CD4-positive, alpha-beta T cell treated with Interleukin-10 for 1 hour (primary cell): ENCODE measurements around the gene MYOZ3.

ENCODE experiments used
- DNase-seq: peaks from one replicate; pipeline ENCODE4 v3.0.0-alpha.2; 2020

The MYOZ3 gene

GRCh38 chr5:150627731-150628545 lies 33.1 kb upstream of the MYOZ3 start:
- no peak for DNase-seq

DNA sequence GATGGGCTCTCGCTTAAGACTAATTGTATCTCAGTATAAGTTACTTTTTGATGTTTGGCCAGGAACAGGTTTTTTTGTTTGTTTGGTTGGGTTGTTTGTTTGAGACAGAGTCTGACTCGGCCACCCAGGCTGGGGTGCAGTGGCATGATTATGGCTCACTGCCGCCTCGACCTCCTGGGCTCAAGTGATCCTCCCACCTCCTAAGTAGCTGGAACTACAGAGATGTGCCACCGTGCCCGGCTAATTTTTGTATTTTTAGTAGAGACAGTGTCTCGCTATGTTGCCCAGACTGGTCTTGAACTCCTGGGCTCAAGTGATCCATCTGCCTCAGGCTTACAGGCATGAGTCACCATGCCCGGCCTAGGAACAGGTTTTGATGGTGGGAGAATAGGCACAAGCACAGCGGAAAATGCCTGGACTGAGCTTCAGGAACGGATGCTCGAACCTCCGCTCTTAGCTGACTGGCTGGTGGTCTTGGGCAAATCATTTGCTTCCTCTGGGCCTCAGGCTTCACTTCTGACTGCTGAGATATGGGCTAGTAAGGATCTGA lies 32.0 kb upstream of the MYOZ3 start:
- no peak for DNase-seq

DNA sequence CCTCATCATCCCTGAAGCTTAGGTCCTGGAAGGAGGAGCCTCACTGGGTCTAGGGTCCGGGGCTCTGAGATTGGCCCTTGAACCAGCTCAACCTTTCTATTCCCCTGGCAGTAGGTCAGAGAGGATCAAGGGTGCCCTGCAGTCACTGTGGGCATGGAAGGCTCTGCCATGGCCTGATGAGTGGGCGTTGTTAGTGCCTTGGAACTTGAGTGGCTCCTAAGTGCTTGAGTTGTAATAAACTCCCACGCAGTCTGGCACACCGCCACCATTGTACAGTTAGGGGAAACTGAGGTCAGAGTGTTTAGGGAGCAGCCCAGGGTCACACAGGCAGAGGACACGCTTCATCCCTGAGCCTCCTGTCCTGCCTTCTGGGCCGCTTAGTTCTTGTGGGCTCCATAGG lies 31.0 kb upstream of the MYOZ3 start:
- no peak for DNase-seq

GRCh38 chr5:150630461-150631325 lies 30.4 kb upstream of the MYOZ3 start:
- no peak for DNase-seq

GRCh38 chr5:150631326-150631701 lies 29.7 kb upstream of the MYOZ3 start:
- no peak for DNase-seq

DNA sequence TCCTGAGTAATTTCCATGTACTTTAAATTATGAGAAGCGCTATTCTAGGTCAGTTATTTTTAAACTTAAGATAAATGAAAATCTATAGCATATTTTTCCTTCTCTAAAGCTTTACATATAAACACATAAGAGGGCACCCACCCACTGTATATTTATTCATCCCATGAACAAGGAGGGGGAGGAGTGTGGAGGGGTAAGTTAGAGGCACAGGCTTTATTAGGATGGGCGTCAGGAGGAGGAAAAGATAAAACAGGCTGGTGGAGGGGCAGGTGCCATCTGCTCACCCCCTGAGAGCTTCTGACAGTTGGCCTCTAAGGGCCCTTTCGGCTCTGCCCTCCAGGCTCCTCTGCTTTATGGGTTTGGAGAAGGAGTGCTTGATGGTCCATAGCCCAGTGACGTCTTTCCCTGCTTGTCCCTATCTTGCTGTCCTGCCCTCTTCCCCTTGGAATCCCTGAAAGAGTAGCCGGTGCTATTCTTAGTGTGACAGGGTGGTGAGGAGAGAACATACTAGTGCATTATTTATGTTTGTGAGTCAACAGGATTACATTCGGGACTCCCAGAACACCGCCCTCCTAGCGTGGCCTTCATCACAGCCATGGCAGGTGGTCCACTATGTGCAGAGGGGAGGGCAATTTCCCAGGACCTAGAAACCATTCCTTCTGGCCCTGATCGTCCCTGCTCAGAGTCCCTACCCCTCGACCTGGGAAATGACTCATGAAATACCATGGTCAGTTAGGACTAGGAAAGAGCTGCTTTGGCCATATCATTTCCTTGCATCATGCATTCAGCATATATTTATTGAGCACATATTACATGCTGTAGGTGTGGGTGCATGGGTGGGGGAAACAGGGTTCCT lies 28.5 kb upstream of the MYOZ3 start:
- DNase-seq, result no peak

GRCh38 chr5:150633429-150633828 lies 27.6 kb upstream of the MYOZ3 start:
- no peak for DNase-seq

- DNase-seq, result no peak
Observed at GRCh38 chr5:150636391-150637244, 24.4 kb upstream of the MYOZ3 start.

- no peak for DNase-seq
Observed at GRCh38 chr5:150637245-150638052, 23.6 kb upstream of the MYOZ3 start.

DNA sequence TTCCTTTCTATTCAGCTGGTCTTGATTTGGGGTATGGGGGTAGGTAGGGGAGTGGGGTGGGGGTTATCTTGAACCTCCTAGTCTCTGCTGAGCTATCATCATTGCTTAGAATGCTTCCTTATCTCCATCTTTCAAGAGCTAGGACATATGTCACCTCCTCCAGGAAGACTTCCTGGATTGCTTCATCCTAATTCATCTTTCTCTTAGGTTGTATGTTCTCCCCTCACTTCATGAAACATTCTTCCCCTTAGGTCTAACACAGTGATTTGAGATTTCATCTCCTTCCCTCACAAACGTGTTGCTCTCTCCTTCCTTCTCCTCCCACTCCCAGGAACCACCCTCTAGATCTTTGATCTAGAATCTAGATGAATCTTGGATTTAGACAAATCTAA lies 23.0 kb upstream of the MYOZ3 start:
- DNase-seq, result no peak

GRCh38 chr5:150638488-150639376 lies 22.3 kb upstream of the MYOZ3 start:
- DNase-seq, result no peak

- no peak for DNase-seq
Observed at GRCh38 chr5:150639377-150639692, 21.7 kb upstream of the MYOZ3 start.

DNA sequence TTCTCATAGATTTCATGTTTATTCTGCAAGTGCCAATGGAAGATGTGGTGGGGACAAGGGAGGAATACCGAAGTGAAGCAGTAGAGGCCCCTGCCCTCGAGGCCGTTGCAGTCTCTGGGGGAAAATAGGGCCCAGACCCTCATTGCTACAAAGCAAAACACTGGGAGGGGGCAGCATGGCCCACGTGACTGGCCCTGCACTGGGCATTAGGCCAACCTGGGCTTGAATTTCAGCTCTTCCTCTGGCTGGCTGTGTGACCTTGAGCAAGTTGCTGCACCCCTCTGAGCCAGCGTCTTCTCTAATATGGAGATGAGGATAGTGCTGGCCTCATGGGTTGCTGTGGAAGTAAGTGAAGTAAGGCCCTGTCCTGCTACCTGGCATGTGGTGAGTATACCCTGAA lies 21.3 kb upstream of the MYOZ3 start:
- DNase-seq, result no peak

GRCh38 chr5:150640311-150641005 lies 20.6 kb upstream of the MYOZ3 start, which contains the start of gene SYNPO:
Gene SYNPO, plus strand, starts transcription at chr5:150640660. Its CDS starts 7,616 bp downstream, at chr5:150648276.
- no peak for DNase-seq

GRCh38 chr5:150641006-150641570 lies 20.0 kb upstream of the MYOZ3 start:
- DNase-seq, result no peak

GRCh38 chr5:150641824-150642566 lies 19.1 kb upstream of the MYOZ3 start:
- DNase-seq, result no peak

GRCh38 chr5:150642567-150642927 lies 18.5 kb upstream of the MYOZ3 start:
- DNase-seq, result no peak

- DNase-seq, result no peak
Observed at GRCh38 chr5:150642991-150643710, 17.9 kb upstream of the MYOZ3 start.
